DOHH2 (cell line): ENCODE data around the gene GAREM1.

ENCODE experiments used
- EZH2phosphoT487 ChIP-seq: fragments of 200-600 bp; sonication (generic); IDR thresholded peaks from 2 replicates; pipeline ENCODE4 v1.6.1; 2017; ENCODE audit warnings: borderline replicate concordance, mild to moderate bottlenecking, antibody characterized with exemption, low read length, moderate library complexity, mixed read lengths
- TF ChIP-seq, protein P1 (sequence below): fragments of 200-600 bp; sonication (generic); IDR thresholded peaks from one replicate; pipeline ENCODE4 v1.5.1; 2014; ENCODE audit warnings: antibody characterized with exemption, mild to moderate bottlenecking, low read depth, low read length; ENCODE audit not compliant: poor library complexity, severe bottlenecking

DNA sequence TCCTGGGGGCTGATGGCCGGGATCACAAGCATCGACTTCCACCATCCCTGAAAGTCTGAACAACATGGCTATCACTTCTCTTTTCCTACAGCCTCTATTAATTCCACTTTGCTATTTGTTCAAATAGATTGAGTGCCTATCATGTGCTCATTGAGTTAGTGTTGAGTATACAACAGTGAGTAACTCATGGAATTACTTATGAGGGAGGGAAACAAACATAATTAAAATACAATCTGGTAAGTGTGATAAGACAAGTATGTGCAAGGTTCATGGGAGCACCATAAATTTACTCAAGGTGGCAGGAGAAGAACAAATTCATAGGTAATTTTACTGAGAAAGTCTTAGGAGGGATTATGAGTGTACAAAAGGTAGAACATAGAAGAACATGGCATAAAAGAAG is 194.4 kb downstream of the GAREM1 start:
- TF ChIP-seq, protein P1, sequence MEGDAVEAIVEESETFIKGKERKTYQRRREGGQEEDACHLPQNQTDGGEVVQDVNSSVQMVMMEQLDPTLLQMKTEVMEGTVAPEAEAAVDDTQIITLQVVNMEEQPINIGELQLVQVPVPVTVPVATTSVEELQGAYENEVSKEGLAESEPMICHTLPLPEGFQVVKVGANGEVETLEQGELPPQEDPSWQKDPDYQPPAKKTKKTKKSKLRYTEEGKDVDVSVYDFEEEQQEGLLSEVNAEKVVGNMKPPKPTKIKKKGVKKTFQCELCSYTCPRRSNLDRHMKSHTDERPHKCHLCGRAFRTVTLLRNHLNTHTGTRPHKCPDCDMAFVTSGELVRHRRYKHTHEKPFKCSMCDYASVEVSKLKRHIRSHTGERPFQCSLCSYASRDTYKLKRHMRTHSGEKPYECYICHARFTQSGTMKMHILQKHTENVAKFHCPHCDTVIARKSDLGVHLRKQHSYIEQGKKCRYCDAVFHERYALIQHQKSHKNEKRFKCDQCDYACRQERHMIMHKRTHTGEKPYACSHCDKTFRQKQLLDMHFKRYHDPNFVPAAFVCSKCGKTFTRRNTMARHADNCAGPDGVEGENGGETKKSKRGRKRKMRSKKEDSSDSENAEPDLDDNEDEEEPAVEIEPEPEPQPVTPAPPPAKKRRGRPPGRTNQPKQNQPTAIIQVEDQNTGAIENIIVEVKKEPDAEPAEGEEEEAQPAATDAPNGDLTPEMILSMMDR: no peak
- no peak for TF ChIP-seq EZH2phosphoT487
